GM18951 (cell line): ENCODE data around the gene PRF1.

Experiments
- POLR2A ChIP-seq: IDR thresholded peaks from 4 replicates; pipeline ENCODE4 v1.6.1; 2011; ENCODE audit warnings: mild to moderate bottlenecking; ENCODE audit not compliant: insufficient read length, insufficient read depth; ENCODE audit errors: extremely low read depth
- in situ Hi-C: fragments of 300-500 bp; cut with MboI; formaldehyde crosslinking; loops from one replicate; pipeline ENCODE4 v1.12.0; 2022; ENCODE audit warnings: low sequenced_read_pairs, mixed read lengths, inconsistent platforms; ENCODE audit not compliant: unreplicated experiment

The PRF1 gene

GRCh38 chr10:70571236-70571635 is 31.3 kb downstream of the PRF1 start:
- in situ Hi-C loops: no loop called here
- no peak for TF ChIP-seq POLR2A

GRCh38 chr10:70568781-70569495 is 33.6 kb downstream of the PRF1 start:
- in situ Hi-C loops: no loop called here
- TF ChIP-seq POLR2A: no peak

GRCh38 chr10:70568113-70568512 is 34.4 kb downstream of the PRF1 start:
- TF ChIP-seq POLR2A: no peak
- in situ Hi-C loops: no loop called here

GRCh38 chr10:70567603-70568002 is 34.9 kb downstream of the PRF1 start:
- no peak for TF ChIP-seq POLR2A
- in situ Hi-C loops: no loop called here

GRCh38 chr10:70566515-70567290 is 35.8 kb downstream of the PRF1 start:
- in situ Hi-C loops: no loop called here

GRCh38 chr10:70565556-70566514 is 36.7 kb downstream of the PRF1 start:
- in situ Hi-C loops: no loop called here
- no peak for TF ChIP-seq POLR2A

More at GRCh38 chr10:70566515-70567290, 35.8 kb downstream of the PRF1 start:
- TF ChIP-seq POLR2A: no peak

- in situ Hi-C loops: no loop called here
- TF ChIP-seq POLR2A: no peak
These were observed 37.6 kb downstream of the PRF1 start for GRCh38 chr10:70564901-70565351.

GRCh38 chr10:70564113-70564725 is 38.3 kb downstream of the PRF1 start:
- in situ Hi-C loops: no loop called here
- TF ChIP-seq POLR2A: no peak

- in situ Hi-C loops: no loop called here
- no peak for TF ChIP-seq POLR2A
These were observed 39.3 kb downstream of the PRF1 start for GRCh38 chr10:70563230-70563629.

GRCh38 chr10:70562036-70562755 is 40.3 kb downstream of the PRF1 start:
- in situ Hi-C loops: no loop called here
- no peak for TF ChIP-seq POLR2A

- TF ChIP-seq POLR2A: no peak
- in situ Hi-C loops: no loop called here
These were observed 41.0 kb downstream of the PRF1 start for GRCh38 chr10:70561558-70561957.

- TF ChIP-seq POLR2A: no peak
- in situ Hi-C loops: no loop called here
These were observed 41.5 kb downstream of the PRF1 start for GRCh38 chr10:70561070-70561469.
